GM21360 (cell line): Measurements from ENCODE around the gene AURKB.
"Not testable (repeated sequence)": the region's sequence is repeated elsewhere in the genome, so short reads cannot be mapped to it uniquely, and the experiment has no call there.

Source experiments
- ATAC-seq: cut with Tn5 transposase; IDR thresholded peaks from one replicate; pipeline ENCODE4 v1.9.1; 2021; ENCODE audit warnings: mild to moderate bottlenecking, moderate library complexity; ENCODE audit not compliant: unreplicated experiment

AURKB gene

DNA sequence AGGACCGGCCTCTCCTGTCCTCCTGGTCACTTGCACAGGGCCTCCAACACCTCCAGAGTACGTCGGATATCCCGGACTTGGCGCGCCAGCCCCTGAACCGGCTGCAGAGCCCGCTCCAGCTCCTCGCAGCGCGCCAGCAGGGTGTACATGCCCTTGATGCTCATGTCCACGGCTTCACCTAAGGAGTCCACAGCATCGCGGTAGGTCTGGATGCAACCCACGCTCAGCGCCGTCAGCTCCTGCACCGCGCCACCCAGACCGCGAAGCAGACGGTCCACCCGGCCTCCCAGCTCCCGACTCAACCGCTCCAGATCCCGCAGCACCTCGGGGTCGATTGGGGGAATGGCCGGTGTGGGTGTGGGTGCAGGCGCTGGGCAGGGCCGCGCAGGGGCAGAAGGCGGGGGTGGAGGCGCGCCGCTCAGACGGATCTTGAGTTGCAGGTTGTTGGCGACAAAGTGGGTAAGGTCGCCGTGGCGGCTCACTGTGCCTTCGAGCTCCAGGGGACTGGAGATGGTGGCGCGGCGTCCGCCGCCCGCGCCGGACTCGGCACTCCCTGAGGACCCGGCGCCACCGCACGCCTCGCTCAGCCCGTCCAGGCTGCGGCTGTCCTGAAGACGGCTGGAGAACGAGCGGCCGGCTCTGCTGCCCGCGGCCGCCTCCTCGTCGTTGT lies 21.2 kb downstream of the AURKB start:
- ATAC-seq: no peak

DNA sequence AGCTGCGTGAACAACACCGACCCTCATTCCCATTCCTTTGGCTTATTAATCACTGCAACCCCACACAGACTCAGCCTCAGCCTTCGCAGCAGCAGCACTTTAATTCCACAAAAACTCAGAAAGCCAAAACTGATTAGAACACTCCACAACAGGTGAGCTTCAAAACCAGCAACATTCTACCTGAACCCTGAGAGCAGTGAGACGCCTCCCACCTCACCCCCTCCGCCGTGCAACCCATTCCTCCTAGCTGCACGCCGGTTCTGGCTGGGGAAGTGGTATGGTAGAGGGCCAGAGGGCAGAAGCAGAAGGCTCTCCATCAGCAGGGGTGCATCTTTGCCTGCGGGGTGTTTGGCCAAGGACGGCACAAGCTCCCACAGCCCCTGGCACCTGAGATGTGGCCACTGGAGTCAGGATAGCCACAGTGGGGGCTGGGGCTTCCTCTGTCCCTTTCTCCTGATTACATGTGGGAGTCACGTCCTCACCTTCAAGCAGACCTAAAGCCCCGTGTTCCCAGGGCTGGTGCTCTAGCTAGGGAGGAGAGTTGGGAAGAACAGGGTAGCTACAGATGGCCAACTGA lies 22.0 kb downstream of the AURKB start:
- ATAC-seq: no peak

DNA sequence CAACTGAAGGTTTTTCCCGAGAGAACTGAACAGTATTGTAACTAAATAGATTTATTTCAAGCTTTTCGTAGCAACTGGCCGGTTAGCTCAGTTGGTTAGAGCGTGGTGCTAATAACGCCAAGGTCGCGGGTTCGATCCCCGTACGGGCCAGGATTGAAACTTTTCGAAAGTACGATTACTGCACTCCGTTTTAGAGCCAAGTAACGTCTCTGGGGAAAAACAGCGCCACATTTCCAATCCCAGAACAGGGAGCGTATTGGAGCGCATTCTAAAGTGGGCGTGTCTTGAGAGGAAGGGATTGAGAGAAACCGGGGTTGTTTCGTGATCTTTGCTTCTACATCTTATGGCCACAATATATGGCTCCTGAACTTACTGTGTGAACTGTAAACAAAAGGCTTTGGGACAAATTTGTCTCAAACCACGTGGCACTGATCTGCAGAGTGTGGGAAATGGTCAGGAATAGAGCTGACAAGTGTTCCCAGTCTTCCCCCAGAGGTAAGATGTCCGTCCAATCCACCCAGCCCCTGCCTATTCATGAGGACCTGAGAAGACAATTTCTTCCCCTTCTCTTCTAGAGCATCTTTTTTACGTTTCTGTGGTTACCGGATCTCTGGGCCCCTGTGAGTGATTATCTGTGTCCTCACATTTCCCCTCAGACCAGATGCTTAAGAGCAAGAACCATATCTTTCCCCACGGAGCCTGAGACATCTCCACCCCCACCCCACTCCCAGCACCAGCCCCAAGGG lies 22.7 kb downstream of the AURKB start:
- ATAC-seq: peak; percentile 21

DNA sequence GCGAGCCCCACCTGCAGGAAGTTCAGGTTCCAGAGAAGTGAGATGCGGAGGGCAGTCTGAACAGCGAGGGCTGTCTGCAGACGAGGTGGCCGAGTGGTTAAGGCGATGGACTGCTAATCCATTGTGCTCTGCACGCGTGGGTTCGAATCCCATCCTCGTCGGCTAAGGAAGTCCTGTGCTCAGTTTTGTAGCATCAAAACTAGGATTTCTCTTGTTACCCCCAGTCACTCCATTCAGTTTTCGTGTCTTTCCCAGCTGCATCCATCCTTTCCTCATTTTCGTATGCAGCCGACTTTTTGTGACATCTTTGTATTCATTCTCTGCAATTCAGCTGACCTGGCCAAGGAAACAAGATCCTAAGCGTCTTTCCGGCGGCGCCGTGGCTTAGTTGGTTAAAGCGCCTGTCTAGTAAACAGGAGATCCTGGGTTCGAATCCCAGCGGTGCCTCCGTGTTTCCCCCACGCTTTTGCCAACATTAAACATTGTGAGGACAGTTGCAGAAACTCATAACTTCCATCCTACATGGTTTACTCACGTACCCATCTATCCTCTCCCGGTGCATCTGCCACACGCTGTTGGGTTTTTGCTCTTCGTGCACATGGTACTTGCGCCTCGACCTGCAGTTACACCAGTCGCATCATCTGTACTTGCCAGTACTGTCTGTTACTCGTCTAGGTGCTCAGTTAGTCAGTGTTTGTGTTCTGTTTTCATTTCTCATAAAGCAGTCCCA lies 23.4 kb downstream of the AURKB start:
- peak; percentile 30 for ATAC-seq

DNA sequence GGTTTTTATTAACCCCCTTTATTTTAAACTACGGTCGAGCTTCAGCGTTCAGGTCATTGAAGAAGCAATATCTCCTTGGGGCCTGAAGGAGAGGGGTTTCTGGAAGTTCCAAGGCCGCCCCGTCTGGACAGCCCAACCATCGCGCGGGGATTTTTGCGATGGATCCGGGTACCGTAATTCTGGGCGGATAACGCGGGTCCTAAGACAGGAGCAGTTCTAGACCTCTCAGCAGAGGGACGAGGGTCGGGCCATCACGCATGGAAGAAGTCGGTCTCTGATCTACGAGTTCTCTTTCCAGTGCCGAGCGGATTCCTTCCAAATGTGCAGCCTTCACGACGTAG lies 24.0 kb downstream of the AURKB start:
- ATAC-seq: no peak

DNA sequence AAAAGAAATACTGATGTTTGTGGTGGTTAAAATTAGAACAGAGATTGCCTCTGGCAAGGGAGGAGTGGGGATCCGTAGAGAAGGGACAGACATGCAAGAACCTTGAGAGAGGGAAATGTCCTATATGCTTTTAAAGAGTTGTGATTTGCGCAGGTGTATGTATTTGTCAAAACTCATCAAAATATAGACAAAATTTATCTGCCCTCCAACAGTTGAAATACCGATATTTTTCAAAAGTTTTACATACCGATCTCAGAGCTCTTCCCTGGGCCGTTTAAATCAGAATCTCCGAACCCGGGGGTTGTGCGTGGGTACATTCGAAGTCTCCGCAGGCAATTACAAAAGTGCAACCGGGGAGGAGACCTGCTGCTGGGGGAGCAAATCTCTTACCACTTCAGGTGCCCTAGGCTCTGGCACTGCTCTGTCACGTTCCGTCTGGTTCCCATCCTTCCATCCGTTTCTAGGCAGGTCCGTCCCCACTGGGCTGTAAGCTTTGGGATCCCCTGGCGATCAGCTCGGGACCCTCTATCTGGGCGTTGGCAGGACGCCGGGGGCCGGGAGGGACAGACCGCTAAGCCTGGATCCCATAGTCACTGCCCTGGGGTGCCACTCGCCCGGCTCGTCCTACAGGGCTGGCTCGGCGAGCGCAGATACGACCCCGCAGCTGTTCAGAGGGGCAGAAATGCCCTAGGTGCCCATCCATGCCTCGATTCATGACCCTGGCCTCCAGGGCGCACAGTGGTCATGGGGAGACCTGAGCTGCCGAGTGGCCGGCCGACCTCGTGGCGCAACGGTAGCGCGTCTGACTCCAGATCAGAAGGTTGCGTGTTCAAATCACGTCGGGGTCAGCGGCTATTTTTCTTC lies 24.6 kb downstream of the AURKB start:
- ATAC-seq: no peak

DNA sequence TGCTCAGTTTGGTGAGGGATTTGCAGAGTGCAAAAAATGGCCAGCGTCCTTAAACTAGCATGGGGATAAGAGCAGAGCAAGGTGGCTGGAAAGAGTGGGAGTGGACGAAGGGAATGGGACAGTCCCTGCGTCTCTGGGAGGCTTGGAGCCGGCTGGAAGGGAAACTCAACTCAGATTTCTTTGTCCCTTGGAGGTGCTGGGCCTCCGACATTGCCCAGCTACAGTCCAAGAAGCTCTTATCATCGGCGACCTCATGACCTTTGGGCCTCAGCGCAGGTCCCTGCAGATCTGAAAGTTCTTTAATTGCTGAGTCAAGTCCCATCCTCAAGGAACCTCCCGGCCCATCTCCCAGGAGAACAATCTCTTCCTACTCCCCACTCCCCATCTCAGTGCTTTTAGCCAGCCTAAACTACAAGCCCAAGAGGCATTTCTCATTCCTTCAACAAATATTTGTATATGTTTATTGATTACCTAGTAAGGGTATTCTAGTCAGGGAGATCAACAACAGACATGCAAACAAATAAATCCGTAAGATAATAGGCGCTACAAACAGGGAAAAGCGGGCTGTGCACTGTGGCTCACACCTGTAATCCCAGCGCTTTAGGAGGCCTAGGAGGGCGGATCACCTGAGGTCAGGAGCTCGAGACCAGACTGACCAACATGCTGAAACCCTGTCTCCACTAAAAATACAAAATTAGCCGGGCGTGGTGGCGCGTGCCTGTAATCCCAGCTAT lies 33.2 kb downstream of the AURKB start:
- ATAC-seq: no peak

DNA sequence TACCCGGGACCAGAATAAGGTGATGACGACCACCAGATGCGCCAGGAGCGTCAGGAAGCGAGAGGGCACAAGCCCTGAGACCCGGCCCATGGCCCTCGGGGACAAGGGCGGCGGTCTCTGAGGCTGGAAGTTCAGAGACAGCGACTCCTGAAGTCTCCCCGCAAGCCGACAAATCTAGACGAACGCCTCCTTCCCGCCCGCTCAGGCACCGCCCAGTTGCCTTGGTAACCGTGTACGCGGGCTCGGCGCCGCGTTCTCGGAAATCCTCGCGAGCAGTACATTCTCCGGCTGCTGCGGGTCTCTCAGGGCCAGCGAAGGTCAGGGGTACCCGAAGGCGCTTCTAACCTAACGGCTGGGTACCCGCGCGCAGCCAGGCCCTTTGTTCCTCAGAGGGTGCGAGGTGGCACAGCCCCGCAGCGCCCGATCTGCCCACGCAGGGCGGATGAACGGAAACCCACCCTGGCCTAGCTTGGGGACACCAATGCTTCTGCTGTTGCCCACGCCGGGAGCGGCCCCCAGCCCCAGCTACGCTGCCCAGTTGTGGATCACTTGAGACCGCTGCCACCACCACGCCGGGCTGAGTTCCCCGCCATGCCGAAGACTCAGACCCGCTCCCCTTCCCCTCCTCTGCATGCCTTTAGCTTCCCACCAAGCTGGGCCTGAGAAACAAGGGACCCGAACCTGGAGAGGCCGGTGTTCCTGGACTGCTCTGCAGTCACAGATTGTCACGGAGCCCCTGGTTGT lies 34.0 kb downstream of the AURKB start, which contains the start of gene TMEM107:
Gene TMEM107, minus strand, starts transcription at position 184 of the 744 bp plus-strand sequence. Its CDS starts 94 bp downstream, at position 90.
- no peak for ATAC-seq

DNA sequence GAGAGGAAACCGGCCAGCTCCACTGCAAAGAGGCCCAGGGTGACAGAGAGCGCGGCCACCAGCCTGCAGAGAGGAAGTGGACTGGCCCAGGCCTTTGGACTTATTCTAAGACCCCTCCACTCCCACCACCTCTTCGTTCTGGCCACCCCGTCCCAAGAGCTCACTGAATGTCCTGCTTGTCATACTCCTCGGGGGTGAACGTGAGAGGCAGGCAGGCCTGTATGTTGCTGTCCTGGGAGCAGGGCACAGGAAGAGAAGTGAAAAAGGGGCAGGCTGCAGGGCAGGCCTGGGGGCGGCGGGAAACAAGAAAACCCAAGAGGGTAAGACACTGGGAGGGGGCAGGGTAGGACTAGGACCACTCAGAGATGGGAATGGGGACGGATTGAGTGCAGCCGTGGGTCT lies 34.6 kb downstream of the AURKB start:
- no peak for ATAC-seq

DNA sequence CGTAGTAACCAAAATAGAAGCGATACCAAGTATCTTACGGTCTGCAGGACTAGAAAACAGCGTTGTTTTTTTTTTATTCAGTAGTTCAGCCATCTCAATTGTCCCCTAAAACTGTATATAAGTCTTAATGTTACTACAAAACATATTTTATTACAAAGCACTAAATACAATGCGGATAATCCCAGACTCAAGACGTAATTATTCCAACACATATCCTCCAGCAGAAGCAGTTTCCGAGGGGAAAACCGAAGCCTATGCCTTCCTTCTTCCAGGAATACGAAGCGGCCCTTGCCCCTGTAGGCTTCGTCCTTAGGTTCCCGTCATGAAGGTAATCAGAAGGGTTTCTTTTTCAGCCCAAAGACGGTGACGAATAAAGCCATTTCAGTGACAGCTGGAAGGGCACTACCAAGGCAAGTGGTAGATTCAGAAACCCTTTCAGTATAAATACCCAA lies 36.5 kb downstream of the AURKB start:
- ATAC-seq: no peak

DNA sequence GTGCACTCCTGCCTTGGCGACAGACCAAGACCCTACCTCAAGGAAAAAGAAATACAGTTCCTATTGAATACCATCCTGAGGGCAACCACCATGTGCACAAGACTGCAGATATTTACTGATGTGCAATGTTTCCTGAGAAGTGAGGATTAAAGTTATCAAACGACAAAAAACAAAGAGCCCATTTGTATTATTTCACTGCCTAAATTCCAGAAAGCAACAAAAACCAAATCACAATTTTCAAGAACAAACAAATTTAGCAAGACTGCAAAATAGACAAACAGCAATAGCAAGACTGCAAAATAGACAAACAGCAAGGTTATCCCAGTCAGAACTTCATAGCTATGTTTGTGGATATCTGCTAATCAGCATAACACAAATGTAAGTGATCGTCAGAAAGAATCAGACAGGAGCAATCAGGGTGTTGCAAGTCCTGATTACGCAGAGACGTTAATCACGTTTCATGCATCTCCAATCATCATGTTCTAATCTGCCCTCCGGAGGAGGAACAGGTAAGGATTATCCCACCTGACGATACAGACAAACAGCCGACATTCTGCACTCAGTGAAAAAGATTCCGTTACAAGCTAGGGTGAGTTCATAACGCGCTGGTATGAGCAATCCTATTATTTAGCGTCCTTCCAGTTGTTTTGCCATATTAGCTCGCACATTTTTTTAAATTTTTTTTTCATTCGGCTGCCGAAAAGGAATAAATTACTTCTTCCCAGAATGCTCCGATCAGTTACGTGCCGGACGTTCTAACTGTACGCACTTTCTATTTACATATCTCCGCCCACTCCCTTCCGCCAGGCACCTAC lies 37.1 kb downstream of the AURKB start:
- peak; percentile 73 for ATAC-seq

DNA sequence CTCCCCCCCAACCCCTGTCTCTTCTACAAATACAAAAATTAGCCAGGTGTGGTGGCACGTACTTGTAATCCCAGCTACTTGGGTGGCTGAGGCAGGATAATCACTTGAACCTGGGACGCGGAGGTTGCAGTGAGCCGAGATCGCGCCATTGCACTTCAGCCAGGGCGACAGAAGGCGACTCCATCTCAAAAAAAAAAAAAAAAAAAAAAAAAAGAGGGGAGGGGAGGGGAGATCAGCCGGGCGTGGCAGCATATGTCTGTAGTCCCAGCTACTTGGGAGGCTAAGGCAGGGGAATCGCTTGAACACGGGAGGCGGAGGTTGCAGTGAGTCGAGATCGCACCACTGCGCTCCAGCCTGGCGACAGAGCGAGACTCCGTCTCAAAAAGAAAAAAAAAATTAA lies 40.2 kb downstream of the AURKB start:
- not testable (repeated sequence) for ATAC-seq

DNA sequence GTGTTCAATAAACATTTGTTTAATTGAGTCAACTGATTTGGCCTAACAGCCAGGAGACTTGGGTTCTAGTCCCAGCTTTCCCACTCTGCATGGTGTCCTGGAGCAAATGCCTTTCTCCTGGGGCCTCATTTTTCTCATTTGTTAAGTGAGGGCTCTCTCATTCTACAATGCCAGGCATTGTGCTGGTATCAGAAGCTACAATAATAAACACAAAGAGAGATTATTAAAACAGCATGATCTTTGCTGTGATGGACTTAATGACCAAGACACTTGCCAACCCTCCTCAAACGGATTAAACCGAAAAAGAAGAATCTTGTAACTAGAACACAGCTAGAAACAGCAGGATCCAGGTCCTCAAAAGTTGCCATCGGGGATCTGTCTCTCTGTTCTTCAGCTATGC lies 42.8 kb downstream of the AURKB start:
- no peak for ATAC-seq

DNA sequence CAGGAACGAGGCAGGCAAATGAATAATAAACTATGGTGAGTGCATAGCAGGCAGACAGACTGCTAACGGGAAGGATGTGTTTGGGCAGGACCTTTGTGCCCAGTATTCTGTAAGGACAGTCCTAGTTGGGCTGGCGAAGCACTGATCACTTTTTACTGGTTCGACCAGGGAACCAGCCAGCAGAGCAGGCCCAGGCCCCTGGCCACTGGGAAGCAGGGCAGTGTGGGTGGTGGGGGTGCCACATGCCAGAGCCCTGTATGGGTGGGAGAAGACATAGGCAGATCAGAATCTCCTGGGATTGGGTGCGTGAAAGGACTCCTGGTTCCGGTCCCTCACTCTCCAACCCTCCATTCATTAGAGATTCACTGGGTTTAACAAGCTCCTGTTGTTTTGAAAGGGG lies 43.6 kb downstream of the AURKB start:
- no peak for ATAC-seq

DNA sequence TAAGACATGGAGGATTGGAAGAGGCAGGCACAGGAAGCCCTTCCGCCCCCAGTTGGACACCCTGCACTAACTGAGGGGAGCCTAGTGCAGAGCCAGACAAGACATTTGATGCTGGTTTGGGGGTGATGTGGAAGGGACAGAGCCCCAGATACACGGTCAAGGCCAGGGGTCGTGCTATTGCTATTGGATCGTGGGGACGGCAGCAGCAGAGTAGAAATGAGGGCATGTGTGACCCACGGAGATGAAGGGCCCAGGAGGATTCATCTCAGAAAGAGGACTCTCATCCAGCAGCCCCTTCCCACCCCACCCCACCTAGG lies 45.6 kb downstream of the AURKB start:
- ATAC-seq: no peak

DNA sequence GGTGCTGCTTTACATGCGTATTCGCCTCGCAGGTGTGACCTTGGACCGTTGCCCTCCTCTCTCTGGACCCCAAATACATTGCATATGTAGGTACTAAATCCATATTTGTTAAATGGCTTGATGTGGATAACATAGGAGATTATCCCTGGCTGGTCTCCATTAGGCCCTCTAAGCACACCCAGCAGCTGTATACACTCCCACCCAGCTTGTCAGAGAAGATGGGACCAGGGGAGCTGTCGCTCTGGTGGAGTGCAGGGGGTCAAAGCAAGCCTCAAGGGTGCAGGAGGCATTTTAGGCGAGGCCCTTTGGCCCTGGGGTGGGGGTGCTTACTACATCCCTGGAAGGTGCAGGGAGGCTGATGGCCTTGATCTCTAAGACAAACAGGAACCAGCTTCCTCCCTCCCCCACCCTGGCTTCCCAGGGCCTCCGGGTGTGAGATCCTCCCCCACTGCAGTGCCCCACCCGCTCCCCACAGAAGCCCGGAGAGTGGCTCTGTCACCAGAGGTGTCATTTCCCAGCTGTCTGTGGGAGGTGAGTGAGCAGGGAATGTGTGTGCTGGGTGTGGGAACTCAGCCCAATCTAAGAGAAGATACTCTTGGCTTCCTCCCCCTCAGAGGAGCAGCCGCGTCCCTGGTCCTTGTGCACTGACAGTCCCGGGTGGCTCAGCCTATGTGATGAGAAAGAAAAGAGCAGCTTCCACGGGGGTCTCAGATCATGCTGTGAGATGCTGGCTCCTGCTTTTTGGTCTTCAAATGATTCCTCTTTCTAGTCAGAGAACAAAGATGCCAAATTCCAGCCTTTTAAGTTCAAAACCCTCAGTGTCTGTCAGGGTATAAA lies 46.2 kb downstream of the AURKB start:
- no peak for ATAC-seq
